KOPT-K1 (cell line): ENCODE measurements around the gene FDXR.

Experiments used
- H3K27ac ChIP-seq: fragments of 200-600 bp; sonication (generic); 2 replicates; pipeline ENCODE4 v1.5.1; 2016; ENCODE audit warnings: antibody characterized with exemption, mild to moderate bottlenecking, low read depth, low read length; ENCODE audit not compliant: poor library complexity, severe bottlenecking
- H3K36me3 ChIP-seq: fragments of 200-600 bp; sonication (generic); 2 replicates; pipeline ENCODE4 v1.5.1; 2017; ENCODE audit warnings: antibody characterized with exemption, mild to moderate bottlenecking, low read length, moderate library complexity; ENCODE audit not compliant: insufficient read depth
- H3K9me3 ChIP-seq: fragments of 200-600 bp; sonication (generic); 2 replicates; pipeline ENCODE4 v1.5.1; 2017; ENCODE audit warnings: antibody characterized with exemption, low read length, mild to moderate bottlenecking; ENCODE audit not compliant: insufficient read depth, poor library complexity, severe bottlenecking

Gene FDXR

DNA sequence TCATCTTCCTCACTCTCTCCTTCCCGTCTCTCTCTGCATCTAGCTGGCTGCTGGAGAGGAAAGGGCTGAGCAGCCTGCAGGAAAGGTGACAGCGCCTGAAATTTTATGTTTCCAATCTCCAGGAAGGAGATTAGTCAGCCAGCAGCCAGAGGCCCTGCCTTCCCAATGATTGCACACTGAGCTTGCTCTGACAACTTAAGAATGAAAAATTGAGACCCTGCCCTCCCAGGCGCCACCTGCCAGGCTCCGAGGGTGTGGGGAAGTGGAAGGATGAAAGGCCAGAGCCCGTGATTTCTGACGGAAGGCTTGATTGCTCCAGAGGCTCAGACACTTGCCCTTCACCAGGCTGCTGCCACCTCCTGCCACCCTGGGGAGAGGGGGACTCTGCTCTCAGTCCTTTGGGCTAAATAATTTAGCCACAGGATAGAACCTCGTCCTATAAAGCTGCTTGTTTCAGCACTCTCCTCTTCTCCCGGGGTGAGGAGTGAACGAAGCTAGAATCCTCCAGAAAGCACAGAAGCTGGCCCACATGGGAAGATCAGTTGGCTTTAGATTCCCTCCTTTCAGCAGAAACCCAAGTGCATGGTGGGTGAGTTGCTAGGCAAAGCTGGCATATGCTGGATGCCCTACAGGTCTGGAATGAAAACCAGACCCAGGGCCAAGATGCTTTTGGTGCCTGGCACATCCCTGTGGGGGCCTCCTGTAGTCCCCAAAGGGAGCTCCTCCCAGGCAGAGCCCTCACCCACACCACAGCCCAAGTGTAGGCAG lies 46.7 kb downstream of the FDXR start:
- H3K9me3 ChIP-seq: no peaks in the 10 kb centered on the region
- peaks cover 23% of the 10 kb centered on the region; the same call in 1 of the 2 replicates for H3K36me3 ChIP-seq
- H3K27ac ChIP-seq: no peak overlapping the region

DNA sequence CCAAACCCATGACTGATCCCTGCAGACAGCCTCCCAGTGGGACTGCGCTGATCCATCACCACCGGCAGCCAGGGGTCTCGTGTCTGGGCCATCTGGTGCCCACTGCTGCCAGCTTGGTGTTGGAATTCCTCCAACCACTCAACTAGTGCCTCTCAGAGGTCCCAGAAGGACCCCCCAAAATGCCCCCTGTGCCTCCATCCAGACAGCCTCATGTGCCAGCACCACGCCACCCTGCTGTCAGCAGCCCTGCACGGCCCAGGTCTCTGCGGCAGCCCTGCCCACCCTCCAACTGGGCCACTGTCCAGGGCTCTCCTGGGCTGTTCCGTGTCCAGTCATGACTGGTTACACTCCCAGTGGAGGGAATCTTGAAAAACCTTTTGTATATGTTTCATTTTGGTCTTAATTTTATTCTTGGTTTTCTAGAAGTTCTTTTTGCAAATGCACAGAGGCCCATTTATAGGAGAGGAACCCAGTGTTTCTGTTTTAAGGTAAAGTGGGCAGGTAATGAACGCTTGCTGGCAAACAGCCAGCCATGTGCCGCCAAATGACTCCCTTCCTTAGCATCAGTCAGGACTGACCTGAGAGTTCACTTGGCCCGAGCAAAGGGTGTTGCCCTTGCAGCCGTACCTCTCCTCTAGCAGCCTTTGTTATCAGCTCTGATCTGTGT lies 47.7 kb downstream of the FDXR start:
- H3K27ac ChIP-seq: no peak overlapping the region
- peaks cover 23% of the 10 kb centered on the region; the same call in 1 of the 2 replicates for H3K36me3 ChIP-seq
- no peaks in the 10 kb centered on the region for H3K9me3 ChIP-seq

DNA sequence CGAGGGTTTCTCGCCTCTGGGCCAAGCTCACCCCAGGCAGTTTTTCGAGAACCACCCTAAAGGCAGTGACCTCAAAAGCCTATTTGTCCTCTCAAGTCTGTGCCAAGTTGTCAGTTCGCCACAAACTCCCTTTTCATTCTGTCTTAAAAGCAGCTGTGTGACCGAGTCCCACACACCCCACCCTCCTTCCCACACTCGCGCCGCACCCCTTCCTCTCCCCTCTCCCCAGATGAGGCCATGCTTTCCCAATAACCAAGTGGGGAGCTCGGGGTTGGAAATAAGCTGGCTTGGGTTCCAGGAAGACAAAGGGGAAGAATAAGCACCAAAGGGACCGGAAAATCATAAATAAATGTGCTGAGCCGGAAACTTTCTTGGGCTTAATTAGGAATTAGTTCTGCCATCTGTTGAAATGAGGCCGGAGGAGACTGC lies 49.8 kb downstream of the FDXR start:
- Histone ChIP-seq H3K36me3 (peaks cover 29% of the 10 kb centered on the region; the same call in 1 of the 2 replicates), H3K27ac (no peak overlapping the region), H3K9me3 (no peaks in the 10 kb centered on the region)

DNA sequence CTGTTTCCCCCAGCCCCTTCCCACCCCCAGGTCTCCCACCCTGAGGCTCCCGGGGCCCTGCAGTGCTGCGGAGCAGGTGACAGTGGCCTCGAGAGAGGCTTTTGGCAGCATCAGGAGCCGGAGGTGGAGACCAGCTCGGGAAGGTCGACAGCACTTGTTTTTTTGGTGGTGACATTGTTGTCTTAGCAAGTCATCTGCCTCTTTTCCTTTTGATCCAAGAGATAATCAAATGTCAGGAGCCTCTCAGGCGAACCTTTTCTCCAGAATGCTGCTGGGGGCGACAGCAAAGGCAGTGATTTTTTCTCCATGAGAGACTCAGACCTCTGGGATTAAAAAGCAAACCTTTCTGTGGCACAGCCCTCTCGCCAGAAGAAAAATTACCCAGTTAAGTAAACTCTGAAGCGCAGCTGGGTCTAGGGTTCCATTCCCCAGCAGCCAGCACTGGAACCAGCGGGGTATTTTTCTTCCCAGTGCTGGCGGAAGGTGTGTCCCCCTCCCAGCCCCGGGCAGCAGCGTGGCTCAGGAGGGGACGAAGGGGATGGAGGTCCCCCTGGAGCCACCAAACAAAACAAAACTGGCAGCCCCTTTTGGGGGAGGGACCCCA lies 50.4 kb downstream of the FDXR start:
- H3K9me3 ChIP-seq: no peaks in the 10 kb centered on the region
- peaks cover 34% of the 10 kb centered on the region; the same call in 1 of the 2 replicates for H3K36me3 ChIP-seq
- H3K27ac ChIP-seq: no peak overlapping the region

DNA sequence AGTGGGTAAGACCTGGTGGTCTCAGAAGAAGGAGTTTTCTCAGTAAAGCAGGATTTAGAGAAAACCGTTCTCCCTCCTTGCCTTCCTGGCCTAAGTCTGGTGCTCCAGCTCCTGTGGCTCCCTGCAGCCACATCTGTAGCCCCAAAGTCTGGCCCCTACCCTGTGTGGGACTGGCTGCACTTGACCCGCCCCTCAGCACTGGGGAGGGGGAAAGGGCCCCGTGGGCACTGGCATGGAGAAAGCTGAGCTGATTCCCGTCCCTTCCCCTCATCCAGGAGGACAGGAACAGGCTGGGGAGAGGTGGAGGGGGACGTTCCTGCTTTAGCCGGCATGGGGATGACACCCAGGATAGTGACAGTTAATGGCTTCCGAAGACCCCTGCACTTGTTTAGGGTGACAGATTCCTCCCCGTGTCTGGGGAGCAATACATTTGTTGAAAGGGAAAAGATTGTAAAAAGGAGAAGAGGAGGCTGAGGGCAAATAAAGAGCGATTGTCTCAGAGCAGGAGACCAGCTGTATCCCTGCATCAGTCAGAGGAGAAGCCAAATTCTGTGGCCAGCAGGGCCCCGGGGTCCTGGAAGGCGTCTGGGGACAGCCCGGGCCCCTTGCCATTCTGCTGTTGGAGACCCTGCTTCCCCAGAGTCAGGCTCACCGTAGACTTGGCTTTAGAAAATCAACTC lies 51.0 kb downstream of the FDXR start:
- no peak overlapping the region for H3K27ac ChIP-seq
- peaks cover 38% of the 10 kb centered on the region; the same call in 1 of the 2 replicates for H3K36me3 ChIP-seq
- no peaks in the 10 kb centered on the region for H3K9me3 ChIP-seq

DNA sequence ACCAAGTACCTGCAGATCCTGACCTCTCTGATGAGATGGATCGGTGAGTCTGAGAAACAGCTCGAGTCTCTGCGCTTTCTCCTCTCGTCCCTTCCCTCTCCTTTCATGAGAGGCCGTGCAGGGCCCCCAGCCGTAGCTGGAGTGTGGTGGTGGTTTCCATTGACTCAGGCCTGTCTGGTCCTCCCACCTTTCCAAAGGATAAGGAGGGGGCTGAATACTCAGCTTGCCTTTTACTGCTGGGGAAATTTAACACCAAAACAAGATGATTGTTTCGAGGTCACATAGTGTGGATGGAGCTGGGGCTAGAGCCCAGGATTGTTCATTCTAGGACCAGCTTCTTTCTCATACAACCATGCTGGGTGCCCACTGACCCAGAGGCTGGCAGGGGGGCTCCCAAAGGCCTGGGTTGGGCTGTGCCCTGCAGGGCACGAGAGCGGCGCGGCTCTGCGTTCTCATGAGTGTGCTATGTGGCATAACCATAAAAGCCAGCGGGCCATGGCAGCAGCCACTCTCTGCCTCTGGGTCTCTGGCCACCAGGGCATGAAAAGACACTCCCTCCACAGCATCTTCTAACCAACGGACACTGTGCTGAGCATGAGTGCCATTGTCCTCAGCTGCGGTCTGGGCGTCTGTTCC lies 52.9 kb downstream of the FDXR start:
- Histone ChIP-seq H3K9me3 (no peaks in the 10 kb centered on the region), H3K36me3 (peaks cover 34% of the 10 kb centered on the region; the same call in 1 of the 2 replicates), H3K27ac (no peak overlapping the region)

DNA sequence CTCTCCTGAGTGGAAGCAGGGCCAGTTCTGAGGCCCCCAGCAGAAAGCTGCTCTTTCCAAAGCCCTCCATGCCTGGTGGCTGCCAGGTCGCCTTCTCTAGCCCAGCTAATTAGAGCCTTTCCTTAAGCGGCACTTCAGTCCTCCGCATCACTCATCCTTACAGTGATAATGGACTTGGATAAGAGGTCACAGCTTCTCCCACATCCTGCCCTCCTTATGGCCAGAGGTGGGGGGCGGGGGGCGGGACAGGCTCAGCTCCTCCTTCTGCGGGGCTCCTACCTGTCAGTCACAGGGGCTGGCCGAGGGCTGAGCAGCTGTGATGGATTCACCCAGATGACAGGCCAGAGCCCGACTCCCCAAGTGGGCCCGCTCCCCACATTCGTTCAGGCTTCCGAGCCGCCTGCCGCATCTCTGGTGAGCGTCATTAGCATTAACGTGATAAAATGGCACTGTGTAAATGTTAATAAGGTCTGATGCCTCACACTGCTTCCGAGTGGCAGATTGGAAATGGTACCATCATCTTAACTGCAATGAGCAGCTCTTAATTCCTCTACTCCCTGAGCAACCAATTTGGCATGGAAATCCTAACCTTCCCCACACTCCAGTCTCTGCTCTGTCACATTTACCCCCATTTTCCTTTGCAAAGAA lies 54.4 kb downstream of the FDXR start:
- H3K9me3 ChIP-seq: no peaks in the 10 kb centered on the region
- H3K36me3 ChIP-seq: peaks cover 35% of the 10 kb centered on the region; the same call in 1 of the 2 replicates

DNA sequence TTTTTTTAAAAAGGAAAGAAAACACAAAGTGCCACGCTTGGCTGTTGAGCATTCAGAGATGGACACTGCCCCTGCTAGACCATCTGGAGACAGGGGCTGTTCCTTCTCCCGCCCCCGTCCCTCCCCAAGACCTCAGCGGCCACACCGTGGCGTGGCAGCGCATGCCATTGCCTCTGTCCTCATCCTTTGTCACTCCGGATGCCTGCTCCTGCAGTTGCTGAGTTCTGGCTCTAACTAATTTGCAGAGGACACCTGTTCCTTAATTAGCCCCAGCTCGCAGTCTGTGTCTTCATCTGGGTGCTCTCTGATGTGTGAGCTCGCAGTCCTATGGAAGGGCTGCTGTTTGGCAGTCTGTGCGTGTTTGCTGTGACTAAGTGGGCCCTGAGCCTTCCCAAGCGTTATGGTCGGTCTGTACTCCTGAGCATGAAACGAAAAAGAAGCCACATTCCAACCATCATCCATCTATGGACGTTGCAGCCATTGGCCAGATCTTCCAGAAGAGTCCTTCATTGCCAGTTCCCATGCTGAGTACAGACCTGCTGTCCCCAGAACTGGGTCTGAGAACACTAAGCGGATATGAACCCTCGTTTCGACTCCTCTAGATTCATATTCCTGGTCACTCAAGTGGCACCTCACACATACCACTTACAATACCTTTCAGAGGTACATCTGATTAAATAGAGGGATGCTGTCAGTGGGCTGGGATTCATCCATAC lies 55.7 kb downstream of the FDXR start:
- Histone ChIP-seq H3K36me3 (peaks cover 42% of the 10 kb centered on the region), H3K27ac (no peak overlapping the region), H3K9me3 (no peaks in the 10 kb centered on the region)

More for the DNA sequence above, 54.4 kb downstream of the FDXR start:
- no peak overlapping the region for H3K27ac ChIP-seq

DNA sequence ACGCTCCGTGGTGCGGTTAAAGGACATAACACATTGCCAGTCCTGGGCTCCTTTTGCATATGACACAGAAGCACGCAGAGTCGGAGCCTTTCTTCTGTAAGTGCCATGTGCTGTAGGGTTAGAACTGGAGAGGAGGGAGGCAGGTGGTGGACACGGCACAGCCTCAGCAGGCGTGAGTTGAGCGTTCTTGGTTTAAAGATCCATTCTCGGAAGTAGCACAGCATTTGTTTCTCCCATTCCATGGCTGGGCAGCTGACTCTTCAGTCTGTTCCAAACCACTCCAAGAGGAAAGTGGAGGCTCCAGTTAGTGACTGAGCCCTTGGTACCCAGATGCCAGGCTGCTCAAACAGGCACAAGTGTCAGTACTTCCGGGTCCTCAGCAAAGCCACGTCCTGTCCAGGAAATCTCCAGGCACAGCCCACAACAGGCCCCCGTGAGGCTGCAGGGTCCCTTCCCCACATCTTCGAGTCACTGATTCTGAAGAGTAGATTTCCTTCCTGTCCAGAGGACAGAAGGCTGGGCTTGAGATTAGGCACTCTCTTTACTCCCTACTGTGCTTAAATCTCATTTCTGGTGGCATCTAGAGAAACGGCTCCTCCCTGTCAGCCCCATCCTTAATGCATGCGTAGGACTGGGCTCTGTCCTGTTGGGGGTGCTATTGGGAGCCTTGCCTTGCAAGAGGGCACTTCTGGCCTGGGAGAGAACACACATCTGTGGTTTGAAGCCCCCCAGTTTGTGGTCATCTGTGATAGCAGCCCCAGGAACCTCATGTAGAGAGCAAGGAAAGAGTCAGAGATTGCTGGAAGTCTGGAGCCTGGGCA lies 57.0 kb downstream of the FDXR start:
- Histone ChIP-seq H3K9me3 (no peaks in the 10 kb centered on the region), H3K36me3 (peaks cover 46% of the 10 kb centered on the region), H3K27ac (no peak overlapping the region)

DNA sequence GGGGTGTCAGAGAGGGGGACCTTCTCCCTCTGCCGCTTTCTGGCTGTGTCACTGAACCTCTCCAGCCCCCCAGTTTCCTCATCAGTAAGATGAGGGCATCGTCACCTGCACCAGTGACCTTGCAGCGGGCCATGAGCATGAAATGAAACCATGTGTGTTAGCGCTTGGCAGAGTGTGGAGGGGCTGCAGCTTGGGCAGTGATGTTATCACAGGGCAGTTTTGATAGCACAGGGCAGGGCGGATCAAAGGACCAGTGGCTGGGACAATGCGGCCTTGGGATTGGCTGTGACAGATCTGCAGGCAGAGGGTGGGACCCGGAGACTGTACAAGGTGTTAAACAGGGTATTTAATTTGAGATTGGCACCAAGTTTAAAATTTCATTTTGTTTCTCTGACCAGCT lies 57.7 kb downstream of the FDXR start:
- Histone ChIP-seq H3K27ac (no peak overlapping the region), H3K9me3 (no peaks in the 10 kb centered on the region), H3K36me3 (peaks cover 49% of the 10 kb centered on the region)

DNA sequence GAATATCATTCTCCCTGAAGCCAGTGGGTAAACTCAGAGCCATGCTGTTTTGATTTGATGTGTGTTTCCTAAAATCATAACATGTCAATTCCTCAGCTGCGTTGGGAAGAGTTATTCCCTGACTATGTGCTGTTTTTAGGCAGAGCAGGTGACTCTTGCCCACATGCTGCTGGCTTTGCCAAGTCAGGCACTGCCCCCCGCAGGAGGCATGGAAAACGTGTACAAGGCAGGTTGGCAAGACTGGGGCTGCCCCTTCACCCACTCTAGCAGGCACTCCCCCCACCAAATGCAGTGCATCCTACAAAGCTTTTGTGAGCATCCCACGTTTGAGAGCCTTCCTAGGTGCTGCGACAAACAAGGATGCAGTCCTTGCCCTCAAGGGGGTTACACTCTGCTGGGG lies 58.3 kb downstream of the FDXR start:
- Histone ChIP-seq H3K9me3 (no peaks in the 10 kb centered on the region), H3K27ac (no peak overlapping the region), H3K36me3 (peaks cover 46% of the 10 kb centered on the region)
